ENCODE results near the gene CAMKK2. TPM values are rescaled to one million over a fixed set of nuclear protein-coding genes. Genes with fewer than 3 reads are reported as not detected.

The CAMKK2 gene
- total RNA-seq, 2 experiments from 2014 or later = 21.1 to 27.6 TPM

DNA sequence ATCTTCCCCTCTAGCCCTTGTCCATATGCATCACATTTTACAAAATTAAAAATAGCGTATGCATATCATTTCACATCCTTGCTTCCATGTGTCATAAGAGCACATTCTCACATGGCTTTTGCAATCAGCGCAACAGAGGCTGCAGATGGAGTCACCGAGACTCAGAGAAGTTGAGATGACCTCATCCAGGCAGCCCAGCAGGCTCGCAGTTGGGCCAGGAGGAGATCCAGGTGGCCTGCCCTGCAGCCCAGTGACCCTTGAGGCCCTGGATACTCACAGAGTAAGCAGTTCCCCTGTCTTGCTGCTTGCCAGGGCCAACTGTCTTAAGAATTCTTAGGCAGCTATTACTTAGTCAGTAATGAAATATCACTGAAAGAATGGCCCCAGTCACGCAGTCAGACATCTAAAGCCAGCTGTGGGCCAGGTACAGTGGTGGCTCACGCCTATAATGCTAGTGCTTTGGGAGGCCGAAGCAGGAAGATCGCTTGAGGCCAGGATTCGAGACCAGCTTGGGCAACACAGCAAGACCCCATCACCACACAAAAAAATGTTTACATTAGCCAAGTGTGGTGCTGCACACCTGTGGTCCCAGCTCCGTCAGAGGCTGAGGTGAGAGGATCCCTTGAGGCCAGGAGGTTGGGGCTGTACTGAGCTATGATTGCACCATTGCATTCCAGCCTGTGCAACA is 9.1 kb downstream of the CAMKK2 start:
- CTCF ChIA-PET (ENCODE audit: unreplicated experiment) = no interaction called here
- H3K4me2 ChIP-seq (ENCODE audit: low read length) = no peak overlapping the region
- BruUV-seq (replicated peaks) = no TSS peak
- TF ChIP-seq, protein P1, sequence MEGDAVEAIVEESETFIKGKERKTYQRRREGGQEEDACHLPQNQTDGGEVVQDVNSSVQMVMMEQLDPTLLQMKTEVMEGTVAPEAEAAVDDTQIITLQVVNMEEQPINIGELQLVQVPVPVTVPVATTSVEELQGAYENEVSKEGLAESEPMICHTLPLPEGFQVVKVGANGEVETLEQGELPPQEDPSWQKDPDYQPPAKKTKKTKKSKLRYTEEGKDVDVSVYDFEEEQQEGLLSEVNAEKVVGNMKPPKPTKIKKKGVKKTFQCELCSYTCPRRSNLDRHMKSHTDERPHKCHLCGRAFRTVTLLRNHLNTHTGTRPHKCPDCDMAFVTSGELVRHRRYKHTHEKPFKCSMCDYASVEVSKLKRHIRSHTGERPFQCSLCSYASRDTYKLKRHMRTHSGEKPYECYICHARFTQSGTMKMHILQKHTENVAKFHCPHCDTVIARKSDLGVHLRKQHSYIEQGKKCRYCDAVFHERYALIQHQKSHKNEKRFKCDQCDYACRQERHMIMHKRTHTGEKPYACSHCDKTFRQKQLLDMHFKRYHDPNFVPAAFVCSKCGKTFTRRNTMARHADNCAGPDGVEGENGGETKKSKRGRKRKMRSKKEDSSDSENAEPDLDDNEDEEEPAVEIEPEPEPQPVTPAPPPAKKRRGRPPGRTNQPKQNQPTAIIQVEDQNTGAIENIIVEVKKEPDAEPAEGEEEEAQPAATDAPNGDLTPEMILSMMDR (conservative IDR thresholded peaks at IDR 0.05; ENCODE audit: low read length) = no peak
- no peak for TF ChIP-seq EZH2phosphoT487 (IDR thresholded peaks at IDR 0.05; ENCODE audit: borderline replicate concordance, low read depth, low read length)
- H3K36me3 ChIP-seq (ENCODE audit: insufficient read depth, low read length) = peaks cover 17% of the 10 kb centered on the region; the same call in 1 of the 2 replicates
- H3K9me3 ChIP-seq (ENCODE audit: low read length) = no peaks in the 10 kb centered on the region
- no peaks in the 10 kb centered on the region; the same call in 1 of the 2 replicates for H4K20me1 ChIP-seq (ENCODE audit: insufficient read depth, low read length)
- no peak overlapping the region for H2AFZ ChIP-seq (ENCODE audit: low read length)
- peaks cover 16% of the 10 kb centered on the region for H3K4me1 ChIP-seq (ENCODE audit: insufficient read depth, low read length, poor library complexity, severe bottlenecking)
- DNase-seq (ENCODE audit: low spot score) = no peak
- H3K4me3 ChIP-seq (ENCODE audit: low read depth, low read length, poor library complexity, severe bottlenecking) = no peak overlapping the region
- H3K79me2 ChIP-seq (ENCODE audit: insufficient read depth, low read depth, low read length) = no peaks in the 10 kb centered on the region
- POLR2A ChIA-PET = interaction anchor here (0.7 to 1.8 kb wide), 3 partner anchors 9 to 19 kb away, joined by 3 to 8 read pairs (median 5); partner anchors contain the start of gene CAMKK2
- no peaks in the 10 kb centered on the region for H3K9me2 ChIP-seq (ENCODE audit: insufficient read depth, low read length)
- intact Hi-C loops (cut with micrococcal nuclease; ENCODE audit: unreplicated experiment) = no loop called here
- no peak overlapping the region for H3K27ac ChIP-seq (ENCODE audit: low read depth, low read length, poor library complexity, severe bottlenecking)

DNA sequence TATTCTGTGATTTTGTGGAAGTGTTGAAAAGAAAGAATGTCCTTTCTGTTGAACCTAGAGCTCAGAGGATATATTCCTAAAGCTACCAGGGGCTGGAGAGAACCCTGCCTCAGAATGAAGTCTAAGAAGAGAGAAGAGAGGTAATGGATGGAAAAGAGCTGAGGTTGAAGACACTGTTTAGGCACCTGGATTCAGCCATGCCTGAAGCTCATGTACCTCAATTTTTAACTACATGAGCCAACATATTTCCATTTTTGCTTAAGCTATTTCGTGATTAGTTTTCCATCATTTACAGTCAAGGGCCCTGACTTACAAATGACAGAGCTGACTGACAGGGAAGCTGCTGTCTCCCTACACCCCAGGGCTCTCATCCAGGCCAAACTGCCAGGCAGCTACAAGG is 10.7 kb downstream of the CAMKK2 start:
- TF ChIP-seq EZH2phosphoT487 (IDR thresholded peaks at IDR 0.05; ENCODE audit: borderline replicate concordance, low read depth, low read length) = no peak
- TF ChIP-seq, protein P1 (conservative IDR thresholded peaks at IDR 0.05; ENCODE audit: low read length) = no peak
- intact Hi-C loops (cut with micrococcal nuclease; ENCODE audit: unreplicated experiment) = no loop called here
- no peak for DNase-seq (ENCODE audit: low spot score)
- H3K9me3 ChIP-seq (ENCODE audit: low read length) = no peaks in the 10 kb centered on the region
- no peak overlapping the region for H2AFZ ChIP-seq (ENCODE audit: low read length)
- no peak overlapping the region for H3K4me2 ChIP-seq (ENCODE audit: low read length)
- H3K4me1 ChIP-seq (ENCODE audit: insufficient read depth, low read length, poor library complexity, severe bottlenecking) = peaks cover 13% of the 10 kb centered on the region
- ChIA-PET POLR2A (interaction anchor here (0.6 to 0.8 kb wide), 2 partner anchors 15 to 263 kb away, joined by 3 to 4 read pairs; no protein-coding TSS in a partner anchor), CTCF (ENCODE audit: unreplicated experiment) (no interaction called here)
- no peaks in the 10 kb centered on the region for H4K20me1 ChIP-seq (ENCODE audit: insufficient read depth, low read length)
- H3K27ac ChIP-seq (ENCODE audit: low read depth, low read length, poor library complexity, severe bottlenecking) = no peak overlapping the region
- H3K9me2 ChIP-seq (ENCODE audit: insufficient read depth, low read length) = no peaks in the 10 kb centered on the region
- peaks cover 5% of the 10 kb centered on the region; the same call in 1 of the 2 replicates for H3K36me3 ChIP-seq (ENCODE audit: insufficient read depth, low read length)
- no peaks in the 10 kb centered on the region for H3K79me2 ChIP-seq (ENCODE audit: insufficient read depth, low read depth, low read length)
- no TSS peak for BruUV-seq (replicated peaks)
- H3K4me3 ChIP-seq (ENCODE audit: low read depth, low read length, poor library complexity, severe bottlenecking) = no peak overlapping the region
